MM.1S (cell line): ENCODE results near the gene IL1A.

Experiments
- DNase-seq: peaks from one replicate; pipeline ENCODE4 v3.0.0-alpha.2; 2015
- H2AFZ ChIP-seq: fragments of 300-600 bp; sonication (generic); 2 replicates; pipeline ENCODE4 v1.6.0; 2016; ENCODE audit warnings: antibody characterized with exemption, low read length
- H3F3A ChIP-seq: fragments of 300-600 bp; sonication (generic); 2 replicates; pipeline ENCODE4 v1.6.1; 2016; ENCODE audit warnings: mild to moderate bottlenecking, antibody characterized with exemption, low read length, moderate library complexity, mixed read lengths; ENCODE audit not compliant: insufficient read depth
- H3K27ac ChIP-seq: fragments of 300-600 bp; sonication (generic); 2 replicates; pipeline ENCODE4 v1.5.1; 2016; ENCODE audit warnings: mild to moderate bottlenecking, low read length
- H3K27me3 ChIP-seq: fragments of 300-600 bp; sonication (generic); replicated peaks from 2 replicates; pipeline ENCODE4 v1.6.0; 2016; ENCODE audit warnings: low read length; ENCODE audit not compliant: insufficient read depth
- H3K36me3 ChIP-seq: fragments of 300-600 bp; sonication (generic); replicated peaks from 2 replicates; pipeline ENCODE4 v1.6.1; 2016; ENCODE audit warnings: mild to moderate bottlenecking, low read length, mixed read lengths; ENCODE audit not compliant: insufficient read depth
- H3K4me1 ChIP-seq: fragments of 300-600 bp; sonication (generic); 2 replicates; pipeline ENCODE4 v1.6.1; 2016; ENCODE audit warnings: low read length, mixed read lengths
- H3K4me2 ChIP-seq: fragments of 300-600 bp; sonication (generic); 2 replicates; pipeline ENCODE4 v1.6.0; 2016; ENCODE audit warnings: low read depth, low read length
- H3K4me3 ChIP-seq: fragments of 300-600 bp; sonication (generic); 2 replicates; pipeline ENCODE4 v1.5.1; 2016; ENCODE audit warnings: low read length, mixed read lengths
- H3K79me2 ChIP-seq: fragments of 300-600 bp; sonication (generic); 2 replicates; pipeline ENCODE4 v1.6.1; 2016; ENCODE audit warnings: mixed run types, low read length, mixed read lengths
- H3K9ac ChIP-seq: fragments of 300-600 bp; sonication (generic); 2 replicates; pipeline ENCODE4 v1.6.1; 2016; ENCODE audit warnings: low read length, mixed read lengths
- H3K9me2 ChIP-seq: fragments of 300-600 bp; sonication (generic); replicated peaks from 2 replicates; pipeline ENCODE4 v1.6.1; 2016; ENCODE audit warnings: mild to moderate bottlenecking, low read length, mixed read lengths; ENCODE audit not compliant: insufficient read depth
- H3K9me3 ChIP-seq: fragments of 300-600 bp; sonication (generic); replicated peaks from 2 replicates; pipeline ENCODE4 v1.6.1; 2016; ENCODE audit warnings: mild to moderate bottlenecking, low read length, mixed read lengths; ENCODE audit not compliant: insufficient read depth
- H4K20me1 ChIP-seq: fragments of 300-600 bp; sonication (generic); 2 replicates; pipeline ENCODE4 v1.6.1; 2016; ENCODE audit warnings: mild to moderate bottlenecking, low read length, moderate library complexity, mixed read lengths; ENCODE audit not compliant: insufficient read depth
- CTCF ChIP-seq: fragments of 300-600 bp; sonication (generic); IDR thresholded peaks from 2 replicates; pipeline ENCODE4 v1.5.1; 2016; ENCODE audit warnings: antibody characterized with exemption, low read length, mixed read lengths
- EZH2 ChIP-seq: fragments of 300-600 bp; sonication (generic); optimal IDR thresholded peaks from 2 replicates; pipeline ENCODE3; 2017; ENCODE audit warnings: low read depth, mild to moderate bottlenecking, antibody characterized with exemption, low read length, mixed read lengths
- EZH2phosphoT487 ChIP-seq: fragments of 300-600 bp; sonication (generic); IDR thresholded peaks from 2 replicates; pipeline ENCODE4 v1.6.1; 2018; ENCODE audit warnings: antibody characterized with exemption, low read length

IL1A gene

GRCh38 chr2:112731479-112731878 lies 52.8 kb downstream of the IL1A start:
- no peaks in the 10 kb centered on the region for H3K36me3 ChIP-seq
- H2AFZ ChIP-seq = no peak overlapping the region
- no peak overlapping the region for H3K9ac ChIP-seq
- H3K4me2 ChIP-seq = no peak overlapping the region
- H4K20me1 ChIP-seq = no peaks in the 10 kb centered on the region
- H3K4me1 ChIP-seq = no peaks in the 10 kb centered on the region
- no peak for DNase-seq
- H3K27ac ChIP-seq = no peak overlapping the region
- H3K9me2 ChIP-seq = no peaks in the 10 kb centered on the region
- no peaks in the 10 kb centered on the region for H3K79me2 ChIP-seq
- no peak for TF ChIP-seq EZH2
- no peak for TF ChIP-seq CTCF
- TF ChIP-seq EZH2phosphoT487 = no peak
- no peaks in the 10 kb centered on the region for H3K9me3 ChIP-seq
- no peaks in the 10 kb centered on the region for H3F3A ChIP-seq
- no peak overlapping the region for H3K4me3 ChIP-seq
- peaks cover 6% of the 10 kb centered on the region; the same call in 1 of the 2 replicates for H3K27me3 ChIP-seq

- no peaks in the 10 kb centered on the region for H3K4me1 ChIP-seq
- no peak overlapping the region for H3K4me3 ChIP-seq
- no peaks in the 10 kb centered on the region for H3K79me2 ChIP-seq
- H4K20me1 ChIP-seq = no peaks in the 10 kb centered on the region
- H3F3A ChIP-seq = no peaks in the 10 kb centered on the region
- no peak for DNase-seq
- H3K9me3 ChIP-seq = no peaks in the 10 kb centered on the region
- no peak overlapping the region for H3K9ac ChIP-seq
- H3K4me2 ChIP-seq = no peak overlapping the region
- H2AFZ ChIP-seq = no peak overlapping the region
- TF ChIP-seq EZH2 (no peak), EZH2phosphoT487 (no peak), CTCF (no peak)
- no peak overlapping the region for H3K27ac ChIP-seq
- H3K36me3 ChIP-seq = no peaks in the 10 kb centered on the region
- H3K9me2 ChIP-seq = no peaks in the 10 kb centered on the region
- H3K27me3 ChIP-seq = peaks cover 6% of the 10 kb centered on the region; the same call in 1 of the 2 replicates
Observed at GRCh38 chr2:112730791-112731190, 53.5 kb downstream of the IL1A start.

DNA sequence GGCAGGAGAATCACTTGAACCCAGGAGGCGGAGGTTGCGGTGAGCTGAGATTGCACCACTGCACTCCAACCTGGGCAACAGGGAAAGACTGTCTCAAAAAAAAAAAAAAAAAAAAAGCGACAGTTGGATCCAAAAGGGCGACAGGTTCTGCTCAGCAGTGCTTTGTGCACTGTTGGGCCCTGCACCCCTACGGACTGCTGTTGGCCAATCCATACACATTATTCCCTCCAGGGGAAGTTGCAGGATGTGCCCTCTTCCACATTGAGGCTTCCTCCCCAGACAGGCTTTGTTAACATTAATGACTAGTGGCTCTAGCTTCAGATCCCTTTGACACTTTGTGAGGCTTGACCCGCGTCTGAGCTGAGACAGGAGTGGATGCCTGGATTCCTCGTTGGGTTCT lies 54.1 kb downstream of the IL1A start:
- H3K4me2 ChIP-seq = no peak overlapping the region
- no peaks in the 10 kb centered on the region for H3K9me2 ChIP-seq
- H3K79me2 ChIP-seq = no peaks in the 10 kb centered on the region
- H2AFZ ChIP-seq = no peak overlapping the region
- TF ChIP-seq EZH2 (no peak), CTCF (no peak), EZH2phosphoT487 (no peak)
- peaks cover 6% of the 10 kb centered on the region; the same call in 1 of the 2 replicates for H3K27me3 ChIP-seq
- no peaks in the 10 kb centered on the region for H3K36me3 ChIP-seq
- H3K9me3 ChIP-seq = no peaks in the 10 kb centered on the region
- no peaks in the 10 kb centered on the region for H4K20me1 ChIP-seq
- H3K4me3 ChIP-seq = no peak overlapping the region
- no peak overlapping the region for H3K9ac ChIP-seq
- H3F3A ChIP-seq = no peaks in the 10 kb centered on the region
- no peak overlapping the region for H3K27ac ChIP-seq
- H3K4me1 ChIP-seq = no peaks in the 10 kb centered on the region
- no peak for DNase-seq
